HepG2 (cell line): Measurements from ENCODE around the gene ACADS. TPM values are rescaled to one million over a fixed set of nuclear protein-coding genes. Genes with fewer than 3 reads are reported as not detected.
A peak's percentile ranks its signal among the peaks of the same experiment; 100 is the strongest.

Experiments used
- AKAP8 ChIP-seq: sonication (generic); formaldehyde crosslinking; IDR thresholded peaks from 2 replicates; pipeline ENCODE4 v1.5.1; 2020; ENCODE audit warnings: mild to moderate bottlenecking, missing genetic modification reagents
- BRCA1 ChIP-seq: sonication (generic); formaldehyde crosslinking; IDR thresholded peaks from 2 replicates; pipeline ENCODE4 v1.4.0; 2020; ENCODE audit warnings: missing genetic modification reagents
- HOXD1 ChIP-seq: sonication (generic); formaldehyde crosslinking; IDR thresholded peaks from 2 replicates; pipeline ENCODE4 v1.5.0; 2020; ENCODE audit warnings: missing genetic modification reagents
- KDM2A ChIP-seq: sonication (generic); formaldehyde crosslinking; IDR thresholded peaks from 2 replicates; pipeline ENCODE4 v1.4.0; 2020; ENCODE audit warnings: low read depth, missing genetic modification reagents, borderline replicate concordance
- TOPORS ChIP-seq: sonication (generic); formaldehyde crosslinking; IDR thresholded peaks from 2 replicates; pipeline ENCODE4 v1.8.0; 2023; ENCODE audit warnings: mild to moderate bottlenecking, missing genetic modification reagents
- YEATS2 ChIP-seq: sonication (generic); formaldehyde crosslinking; IDR thresholded peaks from 2 replicates; pipeline ENCODE4 v1.4.0; 2020; ENCODE audit warnings: missing genetic modification reagents, borderline replicate concordance
- ZMAT3 ChIP-seq: sonication (generic); formaldehyde crosslinking; conservative IDR thresholded peaks from 2 replicates; pipeline ENCODE4 v1.7.0; 2021; ENCODE audit warnings: missing genetic modification reagents
- ZNF160 ChIP-seq: sonication (generic); formaldehyde crosslinking; IDR thresholded peaks from 2 replicates; pipeline ENCODE4 v1.8.0; 2022; ENCODE audit warnings: mild to moderate bottlenecking, inconsistent platforms, missing genetic modification reagents
- ZNF431 ChIP-seq: sonication (generic); formaldehyde crosslinking; IDR thresholded peaks from 2 replicates; pipeline ENCODE4 v1.9.0; 2022; ENCODE audit warnings: missing genetic modification reagents, low read depth, mild to moderate bottlenecking, borderline replicate concordance
- ZNF572 ChIP-seq: sonication (generic); formaldehyde crosslinking; IDR thresholded peaks from 2 replicates; pipeline ENCODE4 v1.5.1; 2020; ENCODE audit warnings: mild to moderate bottlenecking, missing genetic modification reagents
- ZNF629 ChIP-seq: sonication (generic); formaldehyde crosslinking; conservative IDR thresholded peaks from 2 replicates; pipeline ENCODE4 v1.5.0; 2020; ENCODE audit warnings: missing genetic modification reagents
- ZNF775 ChIP-seq: sonication (generic); formaldehyde crosslinking; IDR thresholded peaks from 2 replicates; pipeline ENCODE4 v1.4.0; 2020; ENCODE audit warnings: missing genetic modification reagents, mild to moderate bottlenecking, moderate library complexity, borderline replicate concordance
- ZNF792 ChIP-seq: IDR thresholded peaks from 2 replicates; pipeline ENCODE4 v1.6.1; 2016
- polyA plus RNA-seq, 8 experiments: library from polyadenylated mRNA; depleted of rRNA in 3 of 8; stranded (reverse) in 7 of 8; unstranded in 1 of 8; fragments of >200 nt; fragmentation: Illumina TruSeq in 4 of 8; extraction: Trizol in 4 of 8; gene quantifications; 2 replicates each; pipeline versions ENCODE4 v1.2.1 to v1.2.3, GENCODE V29; 2011 to 2016; ENCODE audit warnings: low read depth in 4 of 8, missing spikeins in 1 of 8, mixed read lengths in 1 of 8; ENCODE audit not compliant: insufficient read depth in 1 of 8
- total RNA-seq, 5 experiments: library from RNA; depleted of rRNA; stranded (reverse); fragments of >200 nt; fragmentation: Illumina TruSeq; extraction: Trizol; gene quantifications; 2 replicates each; pipeline ENCODE4 v1.2.3, GENCODE V29; 2016; ENCODE audit warnings: low read depth in 1 of 5
- TF ChIP-seq, protein P1 (sequence below): sonication (generic); formaldehyde crosslinking; IDR thresholded peaks from one replicate; pipeline ENCODE4 v1.5.1; 2020; ENCODE audit warnings: mild to moderate bottlenecking, missing genetic modification reagents; ENCODE audit errors: not compliant biosample characterization
- TF ChIP-seq, protein P2 (sequence below): sonication (generic); formaldehyde crosslinking; IDR thresholded peaks from 2 replicates; pipeline ENCODE4 v1.4.0; 2020; ENCODE audit warnings: mild to moderate bottlenecking, missing genetic modification reagents
- TF ChIP-seq, protein P3 (sequence below): sonication (generic); formaldehyde crosslinking; IDR thresholded peaks from 2 replicates; pipeline ENCODE4 v1.5.1; 2020; ENCODE audit warnings: mild to moderate bottlenecking, missing genetic modification reagents, moderate library complexity

Gene ACADS
- total and polyA plus RNA-seq, 2 of the 13 experiments (the other 11 are each of a cell fraction or from before 2014, with no cell fraction given) = 17.4 to 27.7 TPM

DNA sequence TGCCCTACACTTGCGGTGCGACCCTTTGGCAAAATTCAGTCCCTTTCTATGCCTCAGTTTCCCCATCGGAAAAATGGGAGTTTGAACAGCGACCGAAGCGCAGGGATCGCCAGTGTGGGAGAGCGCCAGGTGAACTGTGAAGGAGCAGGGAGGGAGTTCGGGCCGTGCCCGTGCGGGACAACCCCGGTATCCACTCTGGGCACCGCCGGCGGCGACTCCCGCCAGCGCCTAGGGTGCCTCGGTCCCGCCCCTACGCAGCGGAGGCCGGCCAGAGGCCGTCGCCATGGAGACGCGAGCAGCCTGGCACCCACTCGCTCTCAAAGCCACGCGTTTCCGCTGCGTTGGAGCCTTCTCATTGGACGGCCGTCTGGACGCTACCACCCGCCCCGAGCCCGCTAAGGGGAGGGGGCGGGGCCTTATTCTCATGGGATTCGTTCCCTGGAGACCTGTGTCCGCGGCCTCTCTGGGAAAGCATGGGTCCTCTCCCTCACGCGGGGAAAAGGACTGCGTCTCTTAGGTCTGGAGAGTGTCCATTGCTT lies 39.4 kb upstream of the ACADS start (continued):
- TF ChIP-seq, protein P1, sequence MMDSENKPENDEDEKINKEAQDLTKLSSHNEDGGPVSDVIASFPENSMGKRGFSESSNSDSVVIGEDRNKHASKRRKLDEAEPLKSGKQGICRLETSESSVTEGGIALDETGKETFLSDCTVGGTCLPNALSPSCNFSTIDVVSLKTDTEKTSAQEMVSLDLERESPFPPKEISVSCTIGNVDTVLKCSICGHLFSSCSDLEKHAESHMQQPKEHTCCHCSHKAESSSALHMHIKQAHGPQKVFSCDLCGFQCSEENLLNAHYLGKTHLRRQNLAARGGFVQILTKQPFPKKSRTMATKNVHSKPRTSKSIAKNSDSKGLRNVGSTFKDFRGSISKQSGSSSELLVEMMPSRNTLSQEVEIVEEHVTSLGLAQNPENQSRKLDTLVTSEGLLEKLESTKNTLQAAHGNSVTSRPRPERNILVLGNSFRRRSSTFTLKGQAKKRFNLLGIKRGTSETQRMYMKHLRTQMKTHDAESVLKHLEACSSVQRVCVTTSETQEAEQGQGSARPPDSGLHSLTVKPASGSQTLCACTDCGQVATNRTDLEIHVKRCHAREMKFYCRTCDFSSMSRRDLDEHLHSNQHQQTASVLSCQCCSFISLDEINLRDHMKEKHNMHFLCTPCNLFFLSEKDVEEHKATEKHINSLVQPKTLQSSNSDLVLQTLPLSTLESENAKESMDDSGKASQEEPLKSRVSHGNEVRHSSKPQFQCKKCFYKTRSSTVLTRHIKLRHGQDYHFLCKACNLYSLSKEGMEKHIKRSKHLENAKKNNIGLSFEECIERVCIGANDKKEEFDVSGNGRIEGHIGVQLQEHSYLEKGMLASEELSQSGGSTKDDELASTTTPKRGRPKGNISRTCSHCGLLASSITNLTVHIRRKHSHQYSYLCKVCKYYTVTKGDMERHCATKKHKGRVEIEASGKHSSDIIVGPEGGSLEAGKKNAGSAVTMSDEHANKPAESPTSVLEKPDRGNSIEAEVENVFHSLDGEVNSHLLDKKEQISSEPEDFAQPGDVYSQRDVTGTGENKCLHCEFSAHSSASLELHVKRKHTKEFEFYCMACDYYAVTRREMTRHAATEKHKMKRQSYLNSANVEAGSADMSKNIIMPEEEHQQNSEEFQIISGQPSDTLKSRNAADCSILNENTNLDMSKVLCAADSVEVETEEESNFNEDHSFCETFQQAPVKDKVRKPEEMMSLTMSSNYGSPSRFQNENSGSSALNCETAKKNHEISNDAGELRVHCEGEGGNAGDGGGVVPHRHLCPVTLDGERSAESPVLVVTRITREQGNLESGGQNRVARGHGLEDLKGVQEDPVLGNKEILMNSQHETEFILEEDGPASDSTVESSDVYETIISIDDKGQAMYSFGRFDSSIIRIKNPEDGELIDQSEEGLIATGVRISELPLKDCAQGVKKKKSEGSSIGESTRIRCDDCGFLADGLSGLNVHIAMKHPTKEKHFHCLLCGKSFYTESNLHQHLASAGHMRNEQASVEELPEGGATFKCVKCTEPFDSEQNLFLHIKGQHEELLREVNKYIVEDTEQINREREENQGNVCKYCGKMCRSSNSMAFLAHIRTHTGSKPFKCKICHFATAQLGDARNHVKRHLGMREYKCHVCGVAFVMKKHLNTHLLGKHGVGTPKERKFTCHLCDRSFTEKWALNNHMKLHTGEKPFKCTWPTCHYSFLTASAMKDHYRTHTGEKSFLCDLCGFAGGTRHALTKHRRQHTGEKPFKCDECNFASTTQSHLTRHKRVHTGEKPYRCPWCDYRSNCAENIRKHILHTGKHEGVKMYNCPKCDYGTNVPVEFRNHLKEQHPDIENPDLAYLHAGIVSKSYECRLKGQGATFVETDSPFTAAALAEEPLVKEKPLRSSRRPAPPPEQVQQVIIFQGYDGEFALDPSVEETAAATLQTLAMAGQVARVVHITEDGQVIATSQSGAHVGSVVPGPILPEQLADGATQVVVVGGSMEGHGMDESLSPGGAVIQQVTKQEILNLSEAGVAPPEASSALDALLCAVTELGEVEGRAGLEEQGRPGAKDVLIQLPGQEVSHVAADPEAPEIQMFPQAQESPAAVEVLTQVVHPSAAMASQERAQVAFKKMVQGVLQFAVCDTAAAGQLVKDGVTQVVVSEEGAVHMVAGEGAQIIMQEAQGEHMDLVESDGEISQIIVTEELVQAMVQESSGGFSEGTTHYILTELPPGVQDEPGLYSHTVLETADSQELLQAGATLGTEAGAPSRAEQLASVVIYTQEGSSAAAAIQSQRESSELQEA = no peak
- no peak for TF ChIP-seq ZNF572 (CRISPR knock-in tag)
- TF ChIP-seq KDM2A (CRISPR knock-in tag) = no peak
- TF ChIP-seq ZNF160 (CRISPR knock-in tag) = no peak
- TF ChIP-seq ZNF775 (CRISPR knock-in tag) = no peak
- TF ChIP-seq, protein P2, sequence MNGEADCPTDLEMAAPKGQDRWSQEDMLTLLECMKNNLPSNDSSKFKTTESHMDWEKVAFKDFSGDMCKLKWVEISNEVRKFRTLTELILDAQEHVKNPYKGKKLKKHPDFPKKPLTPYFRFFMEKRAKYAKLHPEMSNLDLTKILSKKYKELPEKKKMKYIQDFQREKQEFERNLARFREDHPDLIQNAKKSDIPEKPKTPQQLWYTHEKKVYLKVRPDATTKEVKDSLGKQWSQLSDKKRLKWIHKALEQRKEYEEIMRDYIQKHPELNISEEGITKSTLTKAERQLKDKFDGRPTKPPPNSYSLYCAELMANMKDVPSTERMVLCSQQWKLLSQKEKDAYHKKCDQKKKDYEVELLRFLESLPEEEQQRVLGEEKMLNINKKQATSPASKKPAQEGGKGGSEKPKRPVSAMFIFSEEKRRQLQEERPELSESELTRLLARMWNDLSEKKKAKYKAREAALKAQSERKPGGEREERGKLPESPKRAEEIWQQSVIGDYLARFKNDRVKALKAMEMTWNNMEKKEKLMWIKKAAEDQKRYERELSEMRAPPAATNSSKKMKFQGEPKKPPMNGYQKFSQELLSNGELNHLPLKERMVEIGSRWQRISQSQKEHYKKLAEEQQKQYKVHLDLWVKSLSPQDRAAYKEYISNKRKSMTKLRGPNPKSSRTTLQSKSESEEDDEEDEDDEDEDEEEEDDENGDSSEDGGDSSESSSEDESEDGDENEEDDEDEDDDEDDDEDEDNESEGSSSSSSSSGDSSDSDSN = no peak; the same call in 1 of the 2 replicates
- 0 out of 2 replicates have a peak, but pooled peaks have one; percentile 15 for TF ChIP-seq ZNF792
- no peak for TF ChIP-seq ZNF431 (CRISPR knock-in tag)
- no peak for TF ChIP-seq BRCA1
- TF ChIP-seq YEATS2 = 0 out of 2 replicates have a peak, but pooled peaks have one; percentile 50
- no peak for TF ChIP-seq ZMAT3 (CRISPR knock-in tag)
- no peak for TF ChIP-seq TOPORS (CRISPR knock-in tag)
- peak; percentile 89 for TF ChIP-seq ZNF629
- TF ChIP-seq AKAP8 (CRISPR knock-in tag) = no peak
- no peak for TF ChIP-seq HOXD1
- TF ChIP-seq, protein P3, sequence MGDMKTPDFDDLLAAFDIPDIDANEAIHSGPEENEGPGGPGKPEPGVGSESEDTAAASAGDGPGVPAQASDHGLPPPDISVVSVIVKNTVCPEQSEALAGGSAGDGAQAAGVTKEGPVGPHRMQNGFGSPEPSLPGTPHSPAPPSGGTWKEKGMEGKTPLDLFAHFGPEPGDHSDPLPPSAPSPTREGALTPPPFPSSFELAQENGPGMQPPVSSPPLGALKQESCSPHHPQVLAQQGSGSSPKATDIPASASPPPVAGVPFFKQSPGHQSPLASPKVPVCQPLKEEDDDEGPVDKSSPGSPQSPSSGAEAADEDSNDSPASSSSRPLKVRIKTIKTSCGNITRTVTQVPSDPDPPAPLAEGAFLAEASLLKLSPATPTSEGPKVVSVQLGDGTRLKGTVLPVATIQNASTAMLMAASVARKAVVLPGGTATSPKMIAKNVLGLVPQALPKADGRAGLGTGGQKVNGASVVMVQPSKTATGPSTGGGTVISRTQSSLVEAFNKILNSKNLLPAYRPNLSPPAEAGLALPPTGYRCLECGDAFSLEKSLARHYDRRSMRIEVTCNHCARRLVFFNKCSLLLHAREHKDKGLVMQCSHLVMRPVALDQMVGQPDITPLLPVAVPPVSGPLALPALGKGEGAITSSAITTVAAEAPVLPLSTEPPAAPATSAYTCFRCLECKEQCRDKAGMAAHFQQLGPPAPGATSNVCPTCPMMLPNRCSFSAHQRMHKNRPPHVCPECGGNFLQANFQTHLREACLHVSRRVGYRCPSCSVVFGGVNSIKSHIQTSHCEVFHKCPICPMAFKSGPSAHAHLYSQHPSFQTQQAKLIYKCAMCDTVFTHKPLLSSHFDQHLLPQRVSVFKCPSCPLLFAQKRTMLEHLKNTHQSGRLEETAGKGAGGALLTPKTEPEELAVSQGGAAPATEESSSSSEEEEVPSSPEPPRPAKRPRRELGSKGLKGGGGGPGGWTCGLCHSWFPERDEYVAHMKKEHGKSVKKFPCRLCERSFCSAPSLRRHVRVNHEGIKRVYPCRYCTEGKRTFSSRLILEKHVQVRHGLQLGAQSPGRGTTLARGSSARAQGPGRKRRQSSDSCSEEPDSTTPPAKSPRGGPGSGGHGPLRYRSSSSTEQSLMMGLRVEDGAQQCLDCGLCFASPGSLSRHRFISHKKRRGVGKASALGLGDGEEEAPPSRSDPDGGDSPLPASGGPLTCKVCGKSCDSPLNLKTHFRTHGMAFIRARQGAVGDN (CRISPR knock-in tag) = no peak
